ENCODE measurements around the gene SLITRK3. TPM values are rescaled to one million over a fixed set of nuclear protein-coding genes. Genes with fewer than 3 reads are reported as not detected.
A peak's percentile ranks its signal among the peaks of the same experiment; 100 is the strongest.

Gene SLITRK3
- polyA plus RNA-seq, 1 donor from 2014 or later = 1.8 TPM

GRCh38 chr3:165206454-165207266 is 10.5 kb upstream of the SLITRK3 start:
- peak overlapping the region; percentile 9 for H3K4me2 ChIP-seq (ENCODE audit: low read length)
- no peaks in the 10 kb centered on the region for H3K27me3 ChIP-seq (ENCODE audit: insufficient read depth, low read depth, low read length)
- peak overlapping the region; percentile 9 for H2AFZ ChIP-seq (ENCODE audit: low read depth, low read length)
- no peaks in the 10 kb centered on the region for H3K79me2 ChIP-seq (replicated peaks; ENCODE audit: insufficient read depth, low read length)
- H3K9me3 ChIP-seq (ENCODE audit: low read length) = no peaks in the 10 kb centered on the region
- no peaks in the 10 kb centered on the region for H3K9me2 ChIP-seq (ENCODE audit: insufficient read depth, low read length)
- no peaks in the 10 kb centered on the region for H4K20me1 ChIP-seq (ENCODE audit: insufficient read depth)
- H3K36me3 ChIP-seq (ENCODE audit: insufficient read depth, low read length) = no peaks in the 10 kb centered on the region
- no peak overlapping the region for H3K27ac ChIP-seq (ENCODE audit: low read length)
- no peaks in the 10 kb centered on the region for H3F3A ChIP-seq (ENCODE audit: insufficient read depth, low read length, poor library complexity, severe bottlenecking)
- H3K4me3 ChIP-seq (ENCODE audit: low read length) = peak overlapping the region; percentile 55
- TF ChIP-seq CTCF (IDR thresholded peaks at IDR 0.05; ENCODE audit: poor library complexity, severe bottlenecking) (peak; percentile 95), EZH2 (IDR thresholded peaks at IDR 0.05; ENCODE audit: borderline replicate concordance, insufficient read depth, low read length, poor library complexity, severe bottlenecking) (no peak), TAF1 (IDR thresholded peaks at IDR 0.05; ENCODE audit: low read depth) (no peak), POLR2AphosphoS5 (IDR thresholded peaks at IDR 0.05) (no peak), MXI1 (conservative IDR thresholded peaks at IDR 0.05; ENCODE audit: poor library complexity, severe bottlenecking) (no peak), SMC3 (conservative IDR thresholded peaks at IDR 0.05; ENCODE audit: poor library complexity) (peak; percentile 91), RAD21 (conservative IDR thresholded peaks at IDR 0.05) (peak; percentile 81), EP300 (conservative IDR thresholded peaks at IDR 0.05; ENCODE audit: poor library complexity, severe bottlenecking) (no peak), REST (IDR thresholded peaks at IDR 0.05; ENCODE audit: borderline replicate concordance) (no peak)
- H3K9ac ChIP-seq (ENCODE audit: low read length) = no peak overlapping the region

- no peak overlapping the region for H3K4me2 ChIP-seq (ENCODE audit: low read length)
- no peaks in the 10 kb centered on the region for H4K20me1 ChIP-seq (ENCODE audit: insufficient read depth)
- no peak overlapping the region for H3K27ac ChIP-seq (ENCODE audit: low read length)
- TF ChIP-seq TAF1 (IDR thresholded peaks at IDR 0.05; ENCODE audit: low read depth) (no peak), EZH2 (IDR thresholded peaks at IDR 0.05; ENCODE audit: borderline replicate concordance, insufficient read depth, low read length, poor library complexity, severe bottlenecking) (no peak), RAD21 (conservative IDR thresholded peaks at IDR 0.05) (no peak), MXI1 (conservative IDR thresholded peaks at IDR 0.05; ENCODE audit: poor library complexity, severe bottlenecking) (no peak), POLR2AphosphoS5 (IDR thresholded peaks at IDR 0.05) (no peak), SMC3 (conservative IDR thresholded peaks at IDR 0.05; ENCODE audit: poor library complexity) (no peak), REST (IDR thresholded peaks at IDR 0.05; ENCODE audit: borderline replicate concordance) (no peak), CTCF (IDR thresholded peaks at IDR 0.05; ENCODE audit: poor library complexity, severe bottlenecking) (no peak), EP300 (conservative IDR thresholded peaks at IDR 0.05; ENCODE audit: poor library complexity, severe bottlenecking) (no peak)
- H2AFZ ChIP-seq (ENCODE audit: low read depth, low read length) = no peak overlapping the region
- no peak overlapping the region for H3K9ac ChIP-seq (ENCODE audit: low read length)
- H3K36me3 ChIP-seq (ENCODE audit: insufficient read depth, low read length) = no peaks in the 10 kb centered on the region
- H3K9me3 ChIP-seq (ENCODE audit: low read length) = no peaks in the 10 kb centered on the region
- no peaks in the 10 kb centered on the region for H3K79me2 ChIP-seq (replicated peaks; ENCODE audit: insufficient read depth, low read length)
- H3F3A ChIP-seq (ENCODE audit: insufficient read depth, low read length, poor library complexity, severe bottlenecking) = no peaks in the 10 kb centered on the region
- no peaks in the 10 kb centered on the region for H3K9me2 ChIP-seq (ENCODE audit: insufficient read depth, low read length)
- H3K27me3 ChIP-seq (ENCODE audit: insufficient read depth, low read depth, low read length) = no peaks in the 10 kb centered on the region
- H3K4me3 ChIP-seq (ENCODE audit: low read length) = no peak overlapping the region
These were observed 8.3 kb upstream of the SLITRK3 start for GRCh38 chr3:165204445-165204844.
